ENCODE measurements around the gene FBXW10.
"Not testable (repeated sequence)": the region's sequence is repeated elsewhere in the genome, so short reads cannot be mapped to it uniquely, and the experiment has no call there.

DNA sequence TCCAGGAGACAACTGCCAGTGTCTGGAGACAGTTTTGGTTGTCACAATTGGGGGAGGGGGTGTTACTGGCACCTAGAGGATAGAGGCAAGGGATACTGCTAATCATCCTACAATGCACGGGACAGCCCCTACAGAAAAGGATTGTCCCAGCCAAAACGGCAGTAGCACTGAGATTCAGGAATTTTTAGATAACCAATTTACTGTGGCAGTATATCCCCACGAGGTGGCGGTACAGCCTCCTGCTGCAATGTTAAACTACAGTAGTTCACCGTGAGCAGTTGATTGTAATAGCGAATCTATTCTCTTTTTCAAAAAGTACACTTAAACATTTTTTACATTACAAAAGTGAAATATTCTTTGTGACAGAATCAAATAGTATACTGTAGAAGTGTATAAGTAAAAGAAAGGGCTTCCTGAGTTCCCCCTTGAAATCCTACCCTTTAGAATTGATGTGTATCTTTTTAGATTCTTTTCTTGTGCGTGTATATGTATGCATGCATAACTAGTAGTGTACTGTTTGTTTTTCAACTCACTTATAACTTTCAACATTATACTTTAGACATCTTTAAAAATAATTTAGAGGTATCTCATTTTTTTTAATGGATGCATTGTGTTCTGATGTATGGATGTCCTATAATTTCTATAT, 31.4 kb upstream of the FBXW10 start:
- TF ChIP-seq, protein P1, sequence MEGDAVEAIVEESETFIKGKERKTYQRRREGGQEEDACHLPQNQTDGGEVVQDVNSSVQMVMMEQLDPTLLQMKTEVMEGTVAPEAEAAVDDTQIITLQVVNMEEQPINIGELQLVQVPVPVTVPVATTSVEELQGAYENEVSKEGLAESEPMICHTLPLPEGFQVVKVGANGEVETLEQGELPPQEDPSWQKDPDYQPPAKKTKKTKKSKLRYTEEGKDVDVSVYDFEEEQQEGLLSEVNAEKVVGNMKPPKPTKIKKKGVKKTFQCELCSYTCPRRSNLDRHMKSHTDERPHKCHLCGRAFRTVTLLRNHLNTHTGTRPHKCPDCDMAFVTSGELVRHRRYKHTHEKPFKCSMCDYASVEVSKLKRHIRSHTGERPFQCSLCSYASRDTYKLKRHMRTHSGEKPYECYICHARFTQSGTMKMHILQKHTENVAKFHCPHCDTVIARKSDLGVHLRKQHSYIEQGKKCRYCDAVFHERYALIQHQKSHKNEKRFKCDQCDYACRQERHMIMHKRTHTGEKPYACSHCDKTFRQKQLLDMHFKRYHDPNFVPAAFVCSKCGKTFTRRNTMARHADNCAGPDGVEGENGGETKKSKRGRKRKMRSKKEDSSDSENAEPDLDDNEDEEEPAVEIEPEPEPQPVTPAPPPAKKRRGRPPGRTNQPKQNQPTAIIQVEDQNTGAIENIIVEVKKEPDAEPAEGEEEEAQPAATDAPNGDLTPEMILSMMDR (IDR thresholded peaks at IDR 0.05): peak; percentile 34 to 65 (median 58)
- not testable (repeated sequence) for TF ChIP-seq POLR2AphosphoS5 (IDR thresholded peaks at IDR 0.05); POLR2A (IDR thresholded peaks at IDR 0.05); EP300 (IDR thresholded peaks at IDR 0.05; ENCODE audit: low read depth)
